ENCODE results near the gene HOXB9. TPM values are rescaled to one million over a fixed set of nuclear protein-coding genes. Genes with fewer than 3 reads are reported as not detected.

HOXB9 gene
- total RNA-seq, 1 experiment from 2014 or later, result 27.8 TPM

DNA sequence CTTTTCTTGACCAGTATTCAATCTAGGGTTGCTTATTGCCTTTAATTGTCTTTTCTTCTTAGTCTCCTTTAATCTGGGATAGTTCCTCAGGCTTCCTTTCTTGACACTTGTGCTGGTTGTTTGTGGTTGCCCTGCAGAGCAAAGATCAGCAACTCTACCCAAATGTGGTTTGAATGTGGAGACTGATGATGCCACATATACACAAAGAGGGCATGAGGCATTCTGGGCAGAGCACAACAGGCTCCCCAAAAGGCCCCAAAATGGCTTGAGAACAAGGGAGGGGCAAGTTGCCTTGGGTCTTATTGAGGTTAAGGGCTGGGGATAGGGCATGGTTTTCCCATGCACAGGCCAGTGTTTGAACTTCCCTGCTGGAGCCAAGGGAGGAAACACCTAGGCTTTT lies 29.8 kb upstream of the HOXB9 start:
- TF ChIP-seq, protein P1, sequence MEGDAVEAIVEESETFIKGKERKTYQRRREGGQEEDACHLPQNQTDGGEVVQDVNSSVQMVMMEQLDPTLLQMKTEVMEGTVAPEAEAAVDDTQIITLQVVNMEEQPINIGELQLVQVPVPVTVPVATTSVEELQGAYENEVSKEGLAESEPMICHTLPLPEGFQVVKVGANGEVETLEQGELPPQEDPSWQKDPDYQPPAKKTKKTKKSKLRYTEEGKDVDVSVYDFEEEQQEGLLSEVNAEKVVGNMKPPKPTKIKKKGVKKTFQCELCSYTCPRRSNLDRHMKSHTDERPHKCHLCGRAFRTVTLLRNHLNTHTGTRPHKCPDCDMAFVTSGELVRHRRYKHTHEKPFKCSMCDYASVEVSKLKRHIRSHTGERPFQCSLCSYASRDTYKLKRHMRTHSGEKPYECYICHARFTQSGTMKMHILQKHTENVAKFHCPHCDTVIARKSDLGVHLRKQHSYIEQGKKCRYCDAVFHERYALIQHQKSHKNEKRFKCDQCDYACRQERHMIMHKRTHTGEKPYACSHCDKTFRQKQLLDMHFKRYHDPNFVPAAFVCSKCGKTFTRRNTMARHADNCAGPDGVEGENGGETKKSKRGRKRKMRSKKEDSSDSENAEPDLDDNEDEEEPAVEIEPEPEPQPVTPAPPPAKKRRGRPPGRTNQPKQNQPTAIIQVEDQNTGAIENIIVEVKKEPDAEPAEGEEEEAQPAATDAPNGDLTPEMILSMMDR (IDR thresholded peaks at IDR 0.05; ENCODE audit: unreplicated experiment), result no peak
- Mint-ChIP-seq H3K4me3 (ENCODE audit: low read depth, unreplicated experiment) (no peak overlapping the region), H3K27ac (ENCODE audit: unreplicated experiment) (no peak overlapping the region), H3K36me3 (ENCODE audit: insufficient read depth, unreplicated experiment) (no peaks in the 10 kb centered on the region), H3K9me3 (ENCODE audit: low read depth, unreplicated experiment) (no peaks in the 10 kb centered on the region), H3K27me3 (ENCODE audit: unreplicated experiment) (no peaks in the 10 kb centered on the region), H3K4me1 (ENCODE audit: low read depth, unreplicated experiment) (no peaks in the 10 kb centered on the region)
- no TSS peak for BruUV-seq (replicated peaks)
- CTCF ChIA-PET, result no interaction called here
- no peak for DNase-seq
- intact Hi-C loops (cut with micrococcal nuclease; ENCODE audit: unreplicated experiment), result no loop called here

- DNase-seq, result no peak
- BruUV-seq (replicated peaks), result no TSS peak
- Mint-ChIP-seq H3K4me3 (ENCODE audit: low read depth, unreplicated experiment) (no peak overlapping the region), H3K27ac (ENCODE audit: unreplicated experiment) (no peak overlapping the region), H3K9me3 (ENCODE audit: low read depth, unreplicated experiment) (no peaks in the 10 kb centered on the region), H3K27me3 (ENCODE audit: unreplicated experiment) (no peaks in the 10 kb centered on the region), H3K4me1 (ENCODE audit: low read depth, unreplicated experiment) (peaks cover 4% of the 10 kb centered on the region), H3K36me3 (ENCODE audit: insufficient read depth, unreplicated experiment) (peaks cover 30% of the 10 kb centered on the region)
- CTCF ChIA-PET, result no interaction called here
- TF ChIP-seq, protein P1 (IDR thresholded peaks at IDR 0.05; ENCODE audit: unreplicated experiment), result no peak
- intact Hi-C loops (cut with micrococcal nuclease; ENCODE audit: unreplicated experiment), result no loop called here
These were observed 23.6 kb upstream of the HOXB9 start for GRCh38 chr17:48649741-48650140.

GRCh38 chr17:48647963-48648245 lies 21.7 kb upstream of the HOXB9 start:
- BruUV-seq (replicated peaks), result no TSS peak
- Mint-ChIP-seq H3K9me3 (ENCODE audit: low read depth, unreplicated experiment) (no peaks in the 10 kb centered on the region), H3K27me3 (ENCODE audit: unreplicated experiment) (no peaks in the 10 kb centered on the region), H3K4me3 (ENCODE audit: low read depth, unreplicated experiment) (peak overlapping the region; percentile 93), H3K27ac (ENCODE audit: unreplicated experiment) (peak overlapping the region; percentile 83), H3K36me3 (ENCODE audit: insufficient read depth, unreplicated experiment) (peaks cover 36% of the 10 kb centered on the region), H3K4me1 (ENCODE audit: low read depth, unreplicated experiment) (peaks cover 11% of the 10 kb centered on the region)
- CTCF ChIA-PET, result no interaction called here
- intact Hi-C loops (cut with micrococcal nuclease; ENCODE audit: unreplicated experiment), result no loop called here
- no peak for DNase-seq
- TF ChIP-seq, protein P1 (IDR thresholded peaks at IDR 0.05; ENCODE audit: unreplicated experiment), result no peak

- Mint-ChIP-seq H3K4me3 (ENCODE audit: low read depth, unreplicated experiment) (peak overlapping the region; percentile 93), H3K36me3 (ENCODE audit: insufficient read depth, unreplicated experiment) (peaks cover 36% of the 10 kb centered on the region), H3K27ac (ENCODE audit: unreplicated experiment) (peak overlapping the region; percentile 83), H3K4me1 (ENCODE audit: low read depth, unreplicated experiment) (peaks cover 11% of the 10 kb centered on the region), H3K9me3 (ENCODE audit: low read depth, unreplicated experiment) (no peaks in the 10 kb centered on the region), H3K27me3 (ENCODE audit: unreplicated experiment) (no peaks in the 10 kb centered on the region)
- intact Hi-C loops (cut with micrococcal nuclease; ENCODE audit: unreplicated experiment), result no loop called here
- CTCF ChIA-PET, result no interaction called here
- TF ChIP-seq, protein P1 (IDR thresholded peaks at IDR 0.05; ENCODE audit: unreplicated experiment), result no peak
- BruUV-seq (replicated peaks), result no TSS peak
- DNase-seq, result peak; percentile 63
These were observed 21.2 kb upstream of the HOXB9 start for GRCh38 chr17:48647103-48647962.

All from Calu3 (cell line).